ENCODE measurements around the gene PKP4.

PKP4 gene

DNA sequence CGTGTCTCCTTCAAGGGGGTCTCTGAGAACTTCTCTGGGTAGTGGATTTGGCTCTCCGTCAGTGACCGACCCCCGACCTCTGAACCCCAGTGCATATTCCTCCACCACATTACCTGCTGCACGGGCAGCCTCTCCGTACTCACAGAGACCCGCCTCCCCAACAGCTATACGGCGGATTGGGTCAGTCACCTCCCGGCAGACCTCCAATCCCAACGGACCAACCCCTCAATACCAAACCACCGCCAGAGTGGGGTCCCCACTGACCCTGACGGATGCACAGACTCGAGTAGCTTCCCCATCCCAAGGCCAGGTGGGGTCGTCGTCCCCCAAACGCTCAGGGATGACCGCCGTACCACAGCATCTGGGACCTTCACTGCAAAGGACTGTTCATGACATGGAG is 168.2 kb downstream of the PKP4 start:
- H3K27ac ChIP-seq: no peak overlapping the region
- H3K4me3 ChIP-seq (ENCODE audit: low read depth, low read length): no peak overlapping the region
- H3K27me3 ChIP-seq (ENCODE audit: insufficient read depth, low read depth, severe bottlenecking): no peaks in the 10 kb centered on the region
- TF ChIP-seq, protein P1, sequence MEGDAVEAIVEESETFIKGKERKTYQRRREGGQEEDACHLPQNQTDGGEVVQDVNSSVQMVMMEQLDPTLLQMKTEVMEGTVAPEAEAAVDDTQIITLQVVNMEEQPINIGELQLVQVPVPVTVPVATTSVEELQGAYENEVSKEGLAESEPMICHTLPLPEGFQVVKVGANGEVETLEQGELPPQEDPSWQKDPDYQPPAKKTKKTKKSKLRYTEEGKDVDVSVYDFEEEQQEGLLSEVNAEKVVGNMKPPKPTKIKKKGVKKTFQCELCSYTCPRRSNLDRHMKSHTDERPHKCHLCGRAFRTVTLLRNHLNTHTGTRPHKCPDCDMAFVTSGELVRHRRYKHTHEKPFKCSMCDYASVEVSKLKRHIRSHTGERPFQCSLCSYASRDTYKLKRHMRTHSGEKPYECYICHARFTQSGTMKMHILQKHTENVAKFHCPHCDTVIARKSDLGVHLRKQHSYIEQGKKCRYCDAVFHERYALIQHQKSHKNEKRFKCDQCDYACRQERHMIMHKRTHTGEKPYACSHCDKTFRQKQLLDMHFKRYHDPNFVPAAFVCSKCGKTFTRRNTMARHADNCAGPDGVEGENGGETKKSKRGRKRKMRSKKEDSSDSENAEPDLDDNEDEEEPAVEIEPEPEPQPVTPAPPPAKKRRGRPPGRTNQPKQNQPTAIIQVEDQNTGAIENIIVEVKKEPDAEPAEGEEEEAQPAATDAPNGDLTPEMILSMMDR (IDR thresholded peaks at IDR 0.05; ENCODE audit: low read depth, low read length): no peak
- no peaks in the 10 kb centered on the region for H3K9me3 ChIP-seq (ENCODE audit: severe bottlenecking)
- peaks cover 21% of the 10 kb centered on the region for H3K36me3 ChIP-seq
- DNase-seq: no peak

DNA sequence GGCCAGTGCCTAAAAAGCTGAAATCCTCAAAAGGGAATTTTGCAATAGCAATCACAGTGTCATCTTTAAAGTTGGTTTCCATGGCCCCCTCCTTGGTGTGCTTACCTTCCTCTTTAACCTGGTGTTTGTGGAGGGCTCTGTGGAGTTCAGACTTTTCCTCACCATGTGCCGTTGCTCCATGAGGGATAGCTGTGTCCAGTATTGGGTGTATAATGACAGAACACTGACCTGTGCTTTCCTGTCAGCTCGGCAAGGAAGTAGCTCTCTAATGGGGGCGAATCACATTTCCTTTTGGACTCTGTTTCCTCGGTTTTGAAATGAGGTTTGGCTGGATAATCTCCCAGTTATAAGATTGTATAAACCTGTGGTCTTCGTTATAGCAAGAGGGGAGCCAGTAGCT is 172.4 kb downstream of the PKP4 start:
- peaks cover 15% of the 10 kb centered on the region for H3K36me3 ChIP-seq
- DNase-seq: no peak
- TF ChIP-seq, protein P1 (IDR thresholded peaks at IDR 0.05; ENCODE audit: low read depth, low read length): no peak
- no peak overlapping the region for H3K4me3 ChIP-seq (ENCODE audit: low read depth, low read length)
- no peaks in the 10 kb centered on the region for H3K9me3 ChIP-seq (ENCODE audit: severe bottlenecking)
- H3K27me3 ChIP-seq (ENCODE audit: insufficient read depth, low read depth, severe bottlenecking): no peaks in the 10 kb centered on the region
- no peak overlapping the region for H3K27ac ChIP-seq

GRCh38 chr2:158633261-158633660 is 176.5 kb downstream of the PKP4 start:
- no peaks in the 10 kb centered on the region for H3K9me3 ChIP-seq (ENCODE audit: severe bottlenecking)
- TF ChIP-seq, protein P1 (IDR thresholded peaks at IDR 0.05; ENCODE audit: low read depth, low read length): no peak

GRCh38 chr2:158634627-158635026 is 177.9 kb downstream of the PKP4 start:
- TF ChIP-seq, protein P1 (IDR thresholded peaks at IDR 0.05; ENCODE audit: low read depth, low read length): no peak
- H3K27ac ChIP-seq: no peak overlapping the region
- H3K27me3 ChIP-seq (ENCODE audit: insufficient read depth, low read depth, severe bottlenecking): no peaks in the 10 kb centered on the region
- H3K36me3 ChIP-seq: peaks cover 12% of the 10 kb centered on the region
- no peak overlapping the region for H3K4me3 ChIP-seq (ENCODE audit: low read depth, low read length)
- DNase-seq: no peak
- no peaks in the 10 kb centered on the region for H3K9me3 ChIP-seq (ENCODE audit: severe bottlenecking)

More at GRCh38 chr2:158633261-158633660, 176.5 kb downstream of the PKP4 start:
- Histone ChIP-seq H3K27me3 (ENCODE audit: insufficient read depth, low read depth, severe bottlenecking) (no peaks in the 10 kb centered on the region), H3K4me3 (ENCODE audit: low read depth, low read length) (no peak overlapping the region), H3K36me3 (peaks cover 12% of the 10 kb centered on the region), H3K27ac (no peak overlapping the region)
- no peak for DNase-seq

DNA sequence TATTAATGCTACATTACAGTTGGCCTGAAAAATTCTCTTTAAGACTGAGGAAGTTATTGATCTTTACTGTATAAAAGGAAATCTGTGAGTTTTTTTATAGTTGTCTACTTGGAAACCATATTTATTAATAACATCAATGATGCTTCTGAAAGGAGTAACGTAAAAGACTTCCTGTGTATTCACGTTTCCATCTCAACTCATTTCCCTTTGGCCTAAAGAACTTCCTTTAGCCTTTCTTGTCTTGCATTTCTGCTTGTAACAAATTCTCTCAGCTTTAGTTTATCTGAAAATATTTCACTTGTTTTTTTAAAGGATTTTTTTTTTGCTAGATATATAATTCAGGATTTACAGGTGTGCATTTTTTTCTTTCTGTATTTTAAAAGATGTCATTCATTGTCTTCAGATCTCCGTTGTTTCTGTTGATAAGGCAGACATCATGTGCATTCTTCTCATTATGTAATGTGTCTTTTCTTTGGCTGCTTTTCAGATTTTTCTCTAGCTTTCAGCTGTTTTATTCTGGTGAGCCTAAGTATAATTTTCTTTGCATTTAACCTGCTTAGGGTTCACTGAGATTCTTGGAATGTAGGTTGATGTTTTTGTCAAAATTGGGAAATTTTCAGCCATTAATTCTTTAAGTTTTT is 179.3 kb downstream of the PKP4 start:
- TF ChIP-seq, protein P1 (IDR thresholded peaks at IDR 0.05; ENCODE audit: low read depth, low read length): no peak
- Histone ChIP-seq H3K4me3 (ENCODE audit: low read depth, low read length) (no peak overlapping the region), H3K9me3 (ENCODE audit: severe bottlenecking) (no peaks in the 10 kb centered on the region), H3K27me3 (ENCODE audit: insufficient read depth, low read depth, severe bottlenecking) (no peaks in the 10 kb centered on the region), H3K27ac (no peak overlapping the region), H3K36me3 (peaks cover 12% of the 10 kb centered on the region)
- DNase-seq: no peak

DNA sequence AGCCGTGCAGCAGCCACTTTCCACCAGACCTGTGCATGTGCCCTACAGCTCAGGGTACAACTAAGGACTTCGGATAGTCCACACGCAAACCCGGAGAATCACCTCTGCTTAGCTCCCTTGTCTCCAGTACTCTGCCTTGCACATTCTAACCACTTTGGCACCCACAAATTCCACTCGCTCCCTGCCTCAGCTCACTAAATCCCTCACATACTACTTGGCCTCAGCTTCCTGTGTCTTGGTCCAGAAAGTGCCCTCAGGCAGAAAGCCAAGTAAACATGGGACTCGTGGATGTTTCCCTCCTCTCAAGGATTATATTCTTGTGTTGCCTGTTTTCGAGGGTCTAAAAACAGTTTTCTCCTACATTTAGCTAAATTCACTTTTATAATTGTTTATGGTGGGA is 180.6 kb downstream of the PKP4 start:
- H3K36me3 ChIP-seq: peaks cover 12% of the 10 kb centered on the region
- no peak overlapping the region for H3K4me3 ChIP-seq (ENCODE audit: low read depth, low read length)
- no peak overlapping the region for H3K27ac ChIP-seq
- DNase-seq: no peak
- H3K9me3 ChIP-seq (ENCODE audit: severe bottlenecking): no peaks in the 10 kb centered on the region
- H3K27me3 ChIP-seq (ENCODE audit: insufficient read depth, low read depth, severe bottlenecking): no peaks in the 10 kb centered on the region
- TF ChIP-seq, protein P1 (IDR thresholded peaks at IDR 0.05; ENCODE audit: low read depth, low read length): no peak

Measured in WERI-Rb-1 (cell line).